ENCODE results near the gene GGT5. TPM values are rescaled to one million over a fixed set of nuclear protein-coding genes. Genes with fewer than 3 reads are reported as not detected.

GGT5 gene
- total RNA-seq, 1 experiment from 2014 or later, result 34.6 TPM

DNA sequence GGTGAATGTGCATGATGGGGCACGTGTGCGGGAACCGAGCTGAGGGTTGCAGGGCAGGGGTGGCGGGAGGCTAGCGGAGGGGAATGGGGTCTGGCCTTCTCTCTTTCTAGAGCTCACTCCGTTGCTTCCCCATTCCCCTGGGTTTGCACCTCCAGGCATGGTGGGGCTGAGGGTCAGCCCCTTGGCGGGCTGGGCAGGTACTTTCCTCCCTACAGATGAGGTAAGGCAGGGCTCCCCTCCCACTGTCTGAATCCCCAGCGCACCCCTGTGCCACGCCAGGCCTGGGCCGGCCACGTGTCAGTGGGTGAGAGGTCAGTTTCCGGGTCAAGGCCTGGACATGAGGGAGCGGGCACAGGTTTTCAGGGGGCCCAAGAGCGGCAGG, 54.7 kb downstream of the GGT5 start:
- H3K4me1 Mint-ChIP-seq (ENCODE audit: insufficient read depth, unreplicated experiment), result peaks cover 32% of the 10 kb centered on the region
- no peak overlapping the region for H3K4me3 Mint-ChIP-seq (ENCODE audit: unreplicated experiment)
- TF ChIP-seq, protein P1, sequence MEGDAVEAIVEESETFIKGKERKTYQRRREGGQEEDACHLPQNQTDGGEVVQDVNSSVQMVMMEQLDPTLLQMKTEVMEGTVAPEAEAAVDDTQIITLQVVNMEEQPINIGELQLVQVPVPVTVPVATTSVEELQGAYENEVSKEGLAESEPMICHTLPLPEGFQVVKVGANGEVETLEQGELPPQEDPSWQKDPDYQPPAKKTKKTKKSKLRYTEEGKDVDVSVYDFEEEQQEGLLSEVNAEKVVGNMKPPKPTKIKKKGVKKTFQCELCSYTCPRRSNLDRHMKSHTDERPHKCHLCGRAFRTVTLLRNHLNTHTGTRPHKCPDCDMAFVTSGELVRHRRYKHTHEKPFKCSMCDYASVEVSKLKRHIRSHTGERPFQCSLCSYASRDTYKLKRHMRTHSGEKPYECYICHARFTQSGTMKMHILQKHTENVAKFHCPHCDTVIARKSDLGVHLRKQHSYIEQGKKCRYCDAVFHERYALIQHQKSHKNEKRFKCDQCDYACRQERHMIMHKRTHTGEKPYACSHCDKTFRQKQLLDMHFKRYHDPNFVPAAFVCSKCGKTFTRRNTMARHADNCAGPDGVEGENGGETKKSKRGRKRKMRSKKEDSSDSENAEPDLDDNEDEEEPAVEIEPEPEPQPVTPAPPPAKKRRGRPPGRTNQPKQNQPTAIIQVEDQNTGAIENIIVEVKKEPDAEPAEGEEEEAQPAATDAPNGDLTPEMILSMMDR (IDR thresholded peaks at IDR 0.05; ENCODE audit: unreplicated experiment), result no peak
- DNase-seq (ENCODE audit: unreplicated experiment), result no peak
- no TSS peak for BruUV-seq (replicated peaks)
- no peaks in the 10 kb centered on the region for H3K9me3 Mint-ChIP-seq (ENCODE audit: unreplicated experiment)
- peak overlapping the region; percentile 82 for H3K27ac Mint-ChIP-seq (ENCODE audit: low read depth, unreplicated experiment)
- POLR2A ChIA-PET, result interaction anchor here (1.2 to 1.9 kb wide), 4 partner anchors 18 to 81 kb away, joined by 3 to 13 read pairs (median 4); partner anchors contain the start of gene SPECC1L
- CTCF ChIA-PET, result interaction anchor here (0.7 to 2.8 kb wide), 16 partner anchors 8 to 163 kb away, joined by 3 to 23 read pairs (median 6); partner anchors contain the start of genes GGT5 and SUSD2
- peaks cover 7% of the 10 kb centered on the region for H3K36me3 Mint-ChIP-seq (ENCODE audit: insufficient read depth, unreplicated experiment)
- intact Hi-C loops (cut with micrococcal nuclease), result no loop called here
- H3K27me3 Mint-ChIP-seq (ENCODE audit: insufficient read depth, unreplicated experiment), result no peaks in the 10 kb centered on the region

DNA sequence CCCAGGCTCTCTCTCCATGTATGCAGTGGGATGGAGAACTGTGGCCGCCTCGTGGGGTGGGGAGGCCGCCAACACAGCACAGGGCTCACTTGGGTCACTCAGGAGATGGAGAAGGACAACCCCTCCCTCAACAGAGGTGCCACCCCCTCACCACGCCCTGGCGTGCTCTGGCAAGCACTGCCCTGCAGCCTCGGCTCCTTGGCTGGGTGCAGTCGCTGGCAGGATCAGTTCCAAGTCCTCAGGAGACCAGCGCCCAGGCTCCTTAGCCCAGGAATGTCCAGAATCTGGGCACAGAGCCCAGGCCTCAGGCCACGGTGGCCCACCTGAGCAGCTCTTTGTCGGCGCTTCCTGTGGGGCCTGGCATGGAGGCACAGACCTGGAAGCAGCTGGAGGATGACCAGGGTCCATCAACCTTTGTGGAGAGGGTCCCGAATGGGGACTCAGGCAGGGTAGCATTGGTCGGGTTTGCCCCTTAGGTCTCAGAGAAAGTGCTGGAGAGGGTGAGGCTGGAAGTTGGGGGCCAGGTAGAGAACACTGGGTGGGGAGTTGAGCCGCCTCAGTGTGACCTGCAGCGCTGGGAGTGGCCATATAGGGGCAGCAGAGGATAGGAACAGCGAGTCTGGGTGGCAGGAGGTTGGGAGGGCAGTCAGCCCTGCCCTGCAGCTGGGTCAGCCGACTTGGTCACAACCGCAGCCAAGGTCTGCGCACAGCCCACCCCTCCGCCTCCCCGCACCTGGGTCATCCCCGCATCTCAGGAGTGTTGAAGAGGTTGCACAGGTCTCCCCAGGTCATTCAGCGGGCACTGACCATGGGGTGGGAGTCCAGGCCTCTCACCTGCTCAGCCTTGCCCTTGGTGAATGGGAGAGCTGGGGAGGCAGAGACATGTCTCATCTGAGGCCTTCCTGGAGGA, 55.4 kb downstream of the GGT5 start:
- DNase-seq (ENCODE audit: unreplicated experiment), result peak; percentile 88
- ChIA-PET CTCF (interaction anchor here (0.6 to 2.8 kb wide), 23 partner anchors 9 to 332 kb away, joined by 3 to 23 read pairs (median 5); partner anchors contain the start of genes GGT5, SLC2A11 and SUSD2), POLR2A (interaction anchor here (0.5 to 1.9 kb wide), 5 partner anchors 19 to 101 kb away, joined by 3 to 13 read pairs (median 3); partner anchors contain the start of gene SPECC1L)
- peak overlapping the region; percentile 56 for H3K4me3 Mint-ChIP-seq (ENCODE audit: unreplicated experiment)
- H3K27me3 Mint-ChIP-seq (ENCODE audit: insufficient read depth, unreplicated experiment), result no peaks in the 10 kb centered on the region
- no peaks in the 10 kb centered on the region for H3K9me3 Mint-ChIP-seq (ENCODE audit: unreplicated experiment)
- intact Hi-C loops (cut with micrococcal nuclease), result loop anchor here (1.0 to 5.0 kb wide), 2 partner anchors 56 to 207 kb away; partner anchors contain the start of genes GGT5 and GSTT2
- peaks cover 7% of the 10 kb centered on the region for H3K36me3 Mint-ChIP-seq (ENCODE audit: insufficient read depth, unreplicated experiment)
- TF ChIP-seq, protein P1 (IDR thresholded peaks at IDR 0.05; ENCODE audit: unreplicated experiment), result peak; percentile 93
- BruUV-seq (replicated peaks), result no TSS peak
- H3K4me1 Mint-ChIP-seq (ENCODE audit: insufficient read depth, unreplicated experiment), result peaks cover 32% of the 10 kb centered on the region
- H3K27ac Mint-ChIP-seq (ENCODE audit: low read depth, unreplicated experiment), result peak overlapping the region; percentile 82

DNA sequence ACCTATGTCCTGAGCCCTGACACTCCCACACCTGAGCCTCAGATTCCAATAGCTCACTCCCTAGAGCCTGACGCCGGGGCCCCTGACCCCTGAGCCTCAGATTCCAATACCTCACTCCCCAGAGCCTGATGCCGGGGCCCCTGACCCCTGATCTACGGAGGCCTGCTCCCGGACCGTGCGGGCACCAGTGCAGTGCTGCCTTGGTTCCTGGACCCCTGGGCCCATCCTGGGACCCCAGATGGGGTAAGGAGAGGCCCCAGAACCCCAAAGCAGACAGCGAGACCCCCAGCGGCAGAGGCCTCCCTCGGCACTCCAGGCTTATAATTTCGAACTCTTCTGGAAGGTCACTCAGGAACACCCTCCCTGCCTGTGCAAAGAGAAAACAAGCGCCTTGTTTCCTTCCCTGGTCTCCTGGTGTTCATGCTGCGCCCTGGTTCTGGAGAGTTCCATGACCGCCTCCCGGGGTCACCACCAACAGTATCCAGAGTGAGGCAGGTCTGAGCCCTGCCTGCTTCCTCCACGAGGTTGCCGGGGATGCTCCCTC, 56.1 kb downstream of the GGT5 start:
- intact Hi-C loops (cut with micrococcal nuclease), result loop anchor here (1.0 to 5.0 kb wide), 2 partner anchors 57 to 206 kb away; partner anchors contain the start of genes GGT5 and GSTT2
- peaks cover 7% of the 10 kb centered on the region for H3K36me3 Mint-ChIP-seq (ENCODE audit: insufficient read depth, unreplicated experiment)
- TF ChIP-seq, protein P1 (IDR thresholded peaks at IDR 0.05; ENCODE audit: unreplicated experiment), result no peak
- DNase-seq (ENCODE audit: unreplicated experiment), result no peak
- peaks cover 32% of the 10 kb centered on the region for H3K4me1 Mint-ChIP-seq (ENCODE audit: insufficient read depth, unreplicated experiment)
- CTCF ChIA-PET, result interaction anchor here (0.6 to 2.6 kb wide), 14 partner anchors 9 to 331 kb away, joined by 3 to 23 read pairs (median 6); partner anchors contain the start of genes SLC2A11 and SUSD2
- H3K4me3 Mint-ChIP-seq (ENCODE audit: unreplicated experiment), result peak overlapping the region; percentile 56
- TSS peak; percentile 64 for BruUV-seq (replicated peaks)
- POLR2A ChIA-PET, result interaction anchor here (1.7 to 1.9 kb wide), 2 partner anchors 19 to 59 kb away, joined by 6 to 13 read pairs; no protein-coding TSS in a partner anchor
- H3K27me3 Mint-ChIP-seq (ENCODE audit: insufficient read depth, unreplicated experiment), result no peaks in the 10 kb centered on the region
- H3K9me3 Mint-ChIP-seq (ENCODE audit: unreplicated experiment), result no peaks in the 10 kb centered on the region
- H3K27ac Mint-ChIP-seq (ENCODE audit: low read depth, unreplicated experiment), result peak overlapping the region; percentile 82
